ENCODE results near the gene SLC9C2. TPM values are rescaled to one million over a fixed set of nuclear protein-coding genes. Genes with fewer than 3 reads are reported as not detected.
"Not testable (repeated sequence)": the region's sequence is repeated elsewhere in the genome, so short reads cannot be mapped to it uniquely, and the experiment has no call there.

The SLC9C2 gene
- polyA plus RNA-seq, 1 of the 3 experiments (the other 2 are of a cell fraction) = not detected

GRCh38 chr1:173568483-173568882 lies 34.4 kb downstream of the SLC9C2 start:
- Histone ChIP-seq H3K4me2 (no peak overlapping the region), H3K4me3 (ENCODE audit: low read depth in 2 of 2, low read length in 1 of 2) (no peak overlapping the region), H3K9me3 (peaks cover 9% of the 10 kb centered on the region; the same call in 1 of the 2 replicates), H3K9ac (no peak overlapping the region), H3K4me1 (ENCODE audit: control insufficient read depth in 1 of 2, insufficient read depth in 2 of 2, low read depth in 1 of 2, low read length in 1 of 2) (no peaks in the 10 kb centered on the region), H3K79me2 (ENCODE audit: insufficient read depth) (no peaks in the 10 kb centered on the region), H3K27me3 (ENCODE audit: insufficient read depth) (no peaks in the 10 kb centered on the region), H4K20me1 (ENCODE audit: insufficient read depth) (no peaks in the 10 kb centered on the region), H3K9me2 (no peaks in the 10 kb centered on the region), H3F3A (replicated peaks; ENCODE audit: insufficient read depth) (no peaks in the 10 kb centered on the region), H3K27ac (ENCODE audit: low read depth in 2 of 2, low read length in 1 of 2) (no peak overlapping the region), H3K36me3 (replicated peaks in 1 of 2; ENCODE audit: control insufficient read depth in 1 of 2, insufficient read depth in 2 of 2, low read length in 1 of 2) (no peaks in the 10 kb centered on the region), H2AFZ (ENCODE audit: low read depth) (no peak overlapping the region)
- TF ChIP-seq, protein P1, sequence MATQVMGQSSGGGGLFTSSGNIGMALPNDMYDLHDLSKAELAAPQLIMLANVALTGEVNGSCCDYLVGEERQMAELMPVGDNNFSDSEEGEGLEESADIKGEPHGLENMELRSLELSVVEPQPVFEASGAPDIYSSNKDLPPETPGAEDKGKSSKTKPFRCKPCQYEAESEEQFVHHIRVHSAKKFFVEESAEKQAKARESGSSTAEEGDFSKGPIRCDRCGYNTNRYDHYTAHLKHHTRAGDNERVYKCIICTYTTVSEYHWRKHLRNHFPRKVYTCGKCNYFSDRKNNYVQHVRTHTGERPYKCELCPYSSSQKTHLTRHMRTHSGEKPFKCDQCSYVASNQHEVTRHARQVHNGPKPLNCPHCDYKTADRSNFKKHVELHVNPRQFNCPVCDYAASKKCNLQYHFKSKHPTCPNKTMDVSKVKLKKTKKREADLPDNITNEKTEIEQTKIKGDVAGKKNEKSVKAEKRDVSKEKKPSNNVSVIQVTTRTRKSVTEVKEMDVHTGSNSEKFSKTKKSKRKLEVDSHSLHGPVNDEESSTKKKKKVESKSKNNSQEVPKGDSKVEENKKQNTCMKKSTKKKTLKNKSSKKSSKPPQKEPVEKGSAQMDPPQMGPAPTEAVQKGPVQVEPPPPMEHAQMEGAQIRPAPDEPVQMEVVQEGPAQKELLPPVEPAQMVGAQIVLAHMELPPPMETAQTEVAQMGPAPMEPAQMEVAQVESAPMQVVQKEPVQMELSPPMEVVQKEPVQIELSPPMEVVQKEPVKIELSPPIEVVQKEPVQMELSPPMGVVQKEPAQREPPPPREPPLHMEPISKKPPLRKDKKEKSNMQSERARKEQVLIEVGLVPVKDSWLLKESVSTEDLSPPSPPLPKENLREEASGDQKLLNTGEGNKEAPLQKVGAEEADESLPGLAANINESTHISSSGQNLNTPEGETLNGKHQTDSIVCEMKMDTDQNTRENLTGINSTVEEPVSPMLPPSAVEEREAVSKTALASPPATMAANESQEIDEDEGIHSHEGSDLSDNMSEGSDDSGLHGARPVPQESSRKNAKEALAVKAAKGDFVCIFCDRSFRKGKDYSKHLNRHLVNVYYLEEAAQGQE (IDR thresholded peaks at IDR 0.05; ENCODE audit: low read depth, low read length) = no peak
- TF ChIP-seq MEF2A (IDR thresholded peaks at IDR 0.05; ENCODE audit: borderline replicate concordance, low read depth) (no peak), PBX3 (IDR thresholded peaks at IDR 0.05) (no peak), TEAD4 (IDR thresholded peaks at IDR 0.05; ENCODE audit: borderline replicate concordance, insufficient read depth) (no peak), RFX5 (IDR thresholded peaks at IDR 0.05; ENCODE audit: low read length) (no peak), ELF1 (IDR thresholded peaks at IDR 0.05) (no peak), EZH2phosphoT487 (IDR thresholded peaks at IDR 0.05; ENCODE audit: borderline replicate concordance, low read depth) (no peak), TCF12 (IDR thresholded peaks at IDR 0.05) (no peak), SIN3A (IDR thresholded peaks at IDR 0.05; ENCODE audit: borderline replicate concordance, low read depth, low read length) (no peak), YY1 (IDR thresholded peaks at IDR 0.05; ENCODE audit: low read depth) (no peak), CHD2 (IDR thresholded peaks at IDR 0.05; ENCODE audit: low read length, partially characterized antibody) (no peak), POLR2AphosphoS5 (IDR thresholded peaks at IDR 0.05; ENCODE audit: low read depth, low read length) (no peak), GATA2 (CRISPR knock-in tag; IDR thresholded peaks at IDR 0.05) (no peak), NFIC (IDR thresholded peaks at IDR 0.05; ENCODE audit: borderline replicate concordance) (no peak)
- 26% methylated on average over 1 of the region's 1 CpG for WGBS (ENCODE audit: low lambda C conversion rate)
- ChIA-PET POLR2A (no interaction called here), CTCF (no interaction called here)
- no peak for DNase-seq

GRCh38 chr1:173563846-173564245 lies 39.0 kb downstream of the SLC9C2 start:
- H3K9me3 ChIP-seq; H3F3A ChIP-seq (replicated peaks; ENCODE audit: insufficient read depth); H2AFZ ChIP-seq (ENCODE audit: low read depth); H3K27me3 ChIP-seq (ENCODE audit: insufficient read depth); H3K4me1 ChIP-seq (ENCODE audit: control insufficient read depth in 1 of 2, insufficient read depth in 2 of 2, low read depth in 1 of 2, low read length in 1 of 2); H4K20me1 ChIP-seq (ENCODE audit: insufficient read depth); POLR2A ChIA-PET; H3K9me2 ChIP-seq; CTCF ChIA-PET; H3K79me2 ChIP-seq (ENCODE audit: insufficient read depth); DNase-seq; H3K9ac ChIP-seq; H3K4me2 ChIP-seq; H3K27ac ChIP-seq (ENCODE audit: low read depth in 2 of 2, low read length in 1 of 2); H3K36me3 ChIP-seq (replicated peaks in 1 of 2; ENCODE audit: control insufficient read depth in 1 of 2, insufficient read depth in 2 of 2, low read length in 1 of 2); H3K4me3 ChIP-seq (ENCODE audit: low read depth in 2 of 2, low read length in 1 of 2): not testable (repeated sequence)
- 36% methylated on average over 1 of the region's 1 CpG for WGBS (ENCODE audit: low lambda C conversion rate)

All from SK-N-SH (cell line).